A673 (cell line): ENCODE data around the gene MEIOC.

Experiments used
- CTCF ChIP-seq: fragments of 300-800, 200-600 bp; sonication (generic); conservative IDR thresholded peaks from 2 replicates; pipeline ENCODE4 v1.5.1; 2017; ENCODE audit warnings: low read depth, mild to moderate bottlenecking, antibody characterized with exemption, low read length, moderate library complexity, mixed read lengths
- EZH2 ChIP-seq: fragments of 200-600 bp; sonication (generic); IDR thresholded peaks from 2 replicates; pipeline ENCODE4 v1.6.1; 2017; ENCODE audit warnings: borderline replicate concordance, low read depth, mild to moderate bottlenecking, mixed read lengths, antibody characterized with exemption, low read length; ENCODE audit not compliant: poor library complexity, severe bottlenecking

DNA sequence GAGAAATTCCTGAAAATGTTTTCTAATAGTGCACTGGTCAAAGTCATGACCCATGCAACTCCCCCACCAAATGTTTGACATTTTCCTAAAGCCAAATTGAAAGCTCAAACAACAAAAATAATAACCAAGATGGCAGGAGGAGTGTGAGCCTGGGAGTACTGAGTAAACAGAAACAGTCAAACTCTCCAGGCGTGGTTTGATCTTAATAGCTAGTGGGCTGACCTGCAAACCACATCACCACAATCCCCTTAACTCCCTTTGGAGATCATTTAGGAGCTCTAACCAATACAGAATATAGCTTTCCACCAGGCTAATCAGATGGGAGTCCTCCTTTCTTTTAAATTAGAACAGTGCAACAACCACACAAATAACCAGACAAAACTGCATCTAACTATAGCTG lies 19.2 kb upstream of the MEIOC start:
- TF ChIP-seq CTCF (no peak), EZH2 (no peak)
